Activated naive CD4-positive, alpha-beta T cell treated with anti-CD3 and anti-CD28 coated beads, Interleukin-2, amount 10 ng/mL, durations not matched to agents 7 days and 5 days (primary cell): ENCODE data around the gene GYPC.
"Not testable (repeated sequence)": the region's sequence is repeated elsewhere in the genome, so short reads cannot be mapped to it uniquely, and the experiment has no call there.

Source experiments
- CTCF ChIA-PET: fragments of 350-600 bp; sonication (Branson Sonifier 250); formaldehyde crosslinking; loops from one replicate; lab custom pipeline; 2021; ENCODE audit warnings: antibody characterized with exemption; lab: Charles Lee
- DNase-seq: peaks from one replicate; pipeline ENCODE4 v3.0.0-alpha.2; 2020
- H3K27ac Mint-ChIP-seq: one replicate; pipeline ENCODE4 v1.8.0; 2021; ENCODE audit warnings: mild to moderate bottlenecking, moderate library complexity, mixed read lengths
- H3K27me3 Mint-ChIP-seq: one replicate; pipeline ENCODE4 v1.8.0; 2021; ENCODE audit warnings: mild to moderate bottlenecking, mixed read lengths
- H3K36me3 Mint-ChIP-seq: one replicate; pipeline ENCODE4 v1.8.0; 2021; ENCODE audit warnings: mixed read lengths
- H3K4me1 Mint-ChIP-seq: one replicate; pipeline ENCODE4 v1.8.0; 2021; ENCODE audit warnings: mixed read lengths
- H3K4me3 Mint-ChIP-seq: one replicate; pipeline ENCODE4 v1.8.0; 2021; ENCODE audit warnings: mild to moderate bottlenecking, moderate library complexity, mixed read lengths
- H3K9me3 Mint-ChIP-seq: one replicate; pipeline ENCODE4 v1.8.0; 2021; ENCODE audit warnings: mixed read lengths

GYPC gene, protein sequence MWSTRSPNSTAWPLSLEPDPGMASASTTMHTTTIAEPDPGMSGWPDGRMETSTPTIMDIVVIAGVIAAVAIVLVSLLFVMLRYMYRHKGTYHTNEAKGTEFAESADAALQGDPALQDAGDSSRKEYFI

DNA sequence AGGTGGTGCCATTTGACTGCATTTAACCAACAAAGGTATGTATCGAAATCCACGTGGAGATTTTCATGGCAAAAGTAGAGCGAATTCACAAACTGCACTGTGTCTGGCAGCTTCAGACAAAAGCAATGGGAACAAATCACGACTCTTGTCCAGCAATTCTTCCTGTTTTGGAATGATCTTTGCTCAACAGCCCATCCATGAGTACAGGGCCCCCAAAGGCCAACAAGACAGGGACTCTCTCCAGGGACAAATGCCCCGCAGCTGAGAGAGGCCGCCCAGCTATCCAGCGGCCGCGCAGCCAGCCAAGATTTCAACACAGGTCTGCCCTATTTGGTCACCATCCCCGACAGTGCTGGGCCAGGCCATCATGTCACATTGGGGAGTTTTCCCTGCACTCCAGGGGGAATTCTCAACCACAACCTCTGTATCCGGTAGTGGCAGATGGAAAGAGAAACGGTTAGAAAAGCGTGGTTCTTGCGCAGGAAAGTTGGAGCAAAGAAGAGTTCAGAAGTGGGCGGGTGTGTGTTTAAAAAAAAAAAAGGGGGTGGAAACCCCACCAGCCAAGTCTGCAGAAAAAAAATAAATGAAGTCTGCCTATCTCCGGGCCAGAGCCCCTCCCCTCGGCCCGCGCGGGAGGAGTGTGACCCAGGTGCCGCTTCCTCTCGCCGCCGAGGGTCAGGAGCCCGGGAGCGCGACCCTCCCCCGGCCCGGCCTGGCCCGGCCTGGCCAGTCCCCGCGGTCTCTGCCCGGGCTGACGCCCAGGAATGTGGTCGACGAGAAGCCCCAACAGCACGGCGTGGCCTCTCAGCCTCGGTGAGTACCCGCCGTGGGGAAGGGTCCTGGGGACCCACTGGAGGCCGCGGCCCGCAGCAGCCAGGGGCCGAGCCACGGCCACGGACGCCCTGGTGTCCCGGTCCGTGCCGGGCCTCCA lies at the start of gene GYPC:
GYPC (plus strand) TSS at position 659 of the 931 bp plus-strand sequence; CDS start at position 765, 106 bp downstream.
- Mint-ChIP-seq H3K4me1 (peaks cover 44% of the 10 kb centered on the region), H3K36me3 (peaks cover 35% of the 10 kb centered on the region), H3K9me3 (peaks cover 5% of the 10 kb centered on the region), H3K4me3 (peak within 1 kb of the TSS; percentile 93), H3K27ac (peak within 1 kb of the TSS; percentile 97), H3K27me3 (peaks cover 6% of the 10 kb centered on the region)
- peak; percentile 74 for DNase-seq
- CTCF ChIA-PET, result interaction anchor here (2.1 kb wide), 1 partner anchor 121 kb away, joined by 7 read pairs; no protein-coding TSS in a partner anchor

DNA sequence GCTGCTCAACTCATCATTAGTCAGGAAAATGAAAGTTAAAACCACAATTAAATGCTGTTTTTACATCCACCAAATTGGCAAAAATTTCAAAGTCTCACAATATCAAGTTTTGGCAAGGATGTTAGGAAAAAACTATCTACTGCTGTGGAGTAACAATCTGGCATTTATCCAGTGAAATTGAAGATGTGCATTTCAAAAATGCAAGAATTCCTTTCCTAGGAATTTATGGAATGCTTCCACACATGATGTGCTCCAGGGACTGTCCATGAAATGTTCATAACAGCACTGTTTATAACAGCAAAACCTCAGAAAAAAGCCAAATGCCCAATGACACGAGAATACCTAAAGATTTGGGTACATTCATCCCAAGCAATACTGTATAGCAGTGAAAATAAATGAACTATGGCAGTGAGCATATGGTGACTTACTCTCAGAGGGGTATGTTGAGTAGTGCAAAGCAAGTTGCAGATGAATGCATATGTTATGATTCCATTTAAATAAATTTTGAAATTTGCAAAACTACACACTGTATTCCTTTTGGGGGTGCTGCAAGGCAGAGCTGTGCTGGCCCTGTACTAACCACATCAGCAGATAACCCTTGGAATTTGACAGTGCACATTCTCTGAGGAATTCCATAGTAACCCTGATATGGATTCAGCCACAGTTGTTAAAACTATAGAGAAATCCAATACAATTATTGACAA lies 41.3 kb upstream of the GYPC start:
- no peak for DNase-seq
- CTCF ChIA-PET, result interaction anchor here (0.6 kb wide), 1 partner anchor 45 kb away, joined by 4 read pairs; no protein-coding TSS in a partner anchor

DNA sequence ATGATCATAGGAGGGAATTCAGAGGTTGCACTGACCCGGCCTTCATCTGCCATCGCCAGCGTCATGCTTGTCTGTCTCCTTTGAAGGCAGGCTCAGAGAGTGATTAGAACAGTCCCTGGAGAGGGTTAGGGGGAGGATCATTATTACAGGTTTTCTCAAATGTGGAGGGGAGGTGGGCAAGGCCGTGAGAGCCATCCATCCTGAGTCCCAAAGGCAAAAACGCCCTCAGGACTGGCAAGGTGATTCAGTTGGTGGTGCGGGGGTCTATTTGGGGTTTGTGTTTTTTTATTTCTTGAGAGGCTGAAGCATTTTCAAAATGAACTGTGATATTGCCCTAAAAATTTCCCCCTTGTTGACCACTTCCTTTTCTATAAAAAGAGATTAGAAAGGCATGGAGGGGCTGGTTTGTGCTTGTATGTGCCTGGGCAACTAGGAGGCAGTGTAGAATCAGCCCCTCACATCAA lies 39.3 kb upstream of the GYPC start:
- Mint-ChIP-seq H3K27me3 (peaks cover 2% of the 10 kb centered on the region), H3K4me1 (no peaks in the 10 kb centered on the region), H3K36me3 (no peaks in the 10 kb centered on the region), H3K4me3 (no peak overlapping the region), H3K9me3 (peaks cover 3% of the 10 kb centered on the region), H3K27ac (no peak overlapping the region)
- CTCF ChIA-PET, result interaction anchor here (1.5 kb wide), 1 partner anchor 11 kb away, joined by 5 read pairs; no protein-coding TSS in a partner anchor
- DNase-seq, result no peak

More for the DNA sequence above, 41.3 kb upstream of the GYPC start:
- Mint-ChIP-seq H3K4me3 (no peak overlapping the region), H3K36me3 (no peaks in the 10 kb centered on the region), H3K27ac (no peak overlapping the region), H3K27me3 (no peaks in the 10 kb centered on the region), H3K4me1 (no peaks in the 10 kb centered on the region), H3K9me3 (no peaks in the 10 kb centered on the region)

DNA sequence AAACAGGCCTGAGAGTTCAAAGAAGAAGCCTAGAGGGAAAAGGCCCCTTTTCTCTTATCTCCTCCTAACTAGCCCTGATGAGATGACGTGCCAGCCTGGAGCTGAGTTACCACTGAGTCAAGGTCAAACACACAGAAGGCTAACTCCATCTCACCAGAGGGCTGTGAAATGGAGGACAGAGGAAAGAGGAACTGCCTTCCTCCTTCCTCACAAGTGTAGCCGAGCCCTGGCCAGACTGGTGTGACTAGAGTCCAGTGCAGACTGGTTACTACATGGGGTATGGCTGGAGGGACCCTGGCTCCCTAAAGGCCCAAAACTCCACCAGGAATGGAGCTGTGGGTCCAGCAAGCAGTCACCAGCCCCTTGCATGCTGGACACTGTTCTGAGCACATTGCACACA lies 35.7 kb upstream of the GYPC start:
- Mint-ChIP-seq H3K9me3 (peaks cover 4% of the 10 kb centered on the region), H3K4me3 (no peak overlapping the region), H3K27me3 (peaks cover 3% of the 10 kb centered on the region), H3K27ac (no peak overlapping the region), H3K36me3 (no peaks in the 10 kb centered on the region), H3K4me1 (no peaks in the 10 kb centered on the region)
- CTCF ChIA-PET, result no interaction called here
- DNase-seq, result no peak

DNA sequence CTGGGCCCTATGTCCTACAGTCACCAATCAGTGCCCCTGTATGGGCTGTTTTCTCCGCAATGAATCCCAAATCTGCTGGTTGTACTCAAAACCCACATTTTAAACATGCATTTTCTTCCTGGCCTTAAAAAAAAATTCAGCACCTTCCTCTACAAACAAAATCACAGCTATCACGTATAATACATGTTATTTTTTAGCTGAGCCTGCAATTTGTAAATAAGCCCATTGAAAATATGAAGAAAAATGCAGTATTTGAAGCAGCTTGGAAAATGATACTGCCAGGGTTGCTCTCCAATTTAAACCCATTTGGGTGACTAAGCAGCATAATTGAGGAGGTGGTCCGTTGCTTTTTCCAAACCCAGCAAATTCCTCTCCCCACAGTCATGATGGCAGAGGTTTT lies 33.0 kb upstream of the GYPC start:
- Mint-ChIP-seq H3K36me3 (no peaks in the 10 kb centered on the region), H3K4me1 (no peaks in the 10 kb centered on the region), H3K4me3 (no peak overlapping the region), H3K27ac (no peak overlapping the region), H3K9me3 (peaks cover 4% of the 10 kb centered on the region), H3K27me3 (peaks cover 3% of the 10 kb centered on the region)
- DNase-seq, result no peak
- CTCF ChIA-PET, result no interaction called here

DNA sequence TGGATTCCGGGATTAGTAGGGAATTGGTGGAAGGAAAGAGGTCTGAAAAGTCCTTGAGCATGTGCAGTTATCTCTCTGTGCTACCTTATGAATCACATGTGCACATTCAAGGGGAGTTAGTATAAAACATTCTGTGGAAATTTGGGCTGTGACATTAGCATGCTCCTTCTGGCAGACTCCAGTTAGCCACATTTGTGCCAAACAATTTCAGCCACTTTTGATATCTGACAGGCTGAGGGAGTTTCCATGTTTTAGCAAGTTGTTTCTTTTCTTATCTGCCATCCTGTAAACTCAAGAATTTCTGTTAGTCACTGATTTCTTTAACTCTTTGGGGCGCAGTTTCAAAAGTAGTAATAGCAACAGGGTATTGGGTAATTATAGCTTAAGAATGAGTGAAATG lies 28.3 kb upstream of the GYPC start:
- Mint-ChIP-seq H3K9me3 (no peaks in the 10 kb centered on the region), H3K4me3 (no peak overlapping the region), H3K4me1 (no peaks in the 10 kb centered on the region), H3K36me3 (no peaks in the 10 kb centered on the region), H3K27ac (no peak overlapping the region), H3K27me3 (peaks cover 4% of the 10 kb centered on the region)
- CTCF ChIA-PET, result interaction anchor here (1.1 to 1.3 kb wide), 2 partner anchors 10 kb away, joined by 4 to 5 read pairs; no protein-coding TSS in a partner anchor
- DNase-seq, result no peak

DNA sequence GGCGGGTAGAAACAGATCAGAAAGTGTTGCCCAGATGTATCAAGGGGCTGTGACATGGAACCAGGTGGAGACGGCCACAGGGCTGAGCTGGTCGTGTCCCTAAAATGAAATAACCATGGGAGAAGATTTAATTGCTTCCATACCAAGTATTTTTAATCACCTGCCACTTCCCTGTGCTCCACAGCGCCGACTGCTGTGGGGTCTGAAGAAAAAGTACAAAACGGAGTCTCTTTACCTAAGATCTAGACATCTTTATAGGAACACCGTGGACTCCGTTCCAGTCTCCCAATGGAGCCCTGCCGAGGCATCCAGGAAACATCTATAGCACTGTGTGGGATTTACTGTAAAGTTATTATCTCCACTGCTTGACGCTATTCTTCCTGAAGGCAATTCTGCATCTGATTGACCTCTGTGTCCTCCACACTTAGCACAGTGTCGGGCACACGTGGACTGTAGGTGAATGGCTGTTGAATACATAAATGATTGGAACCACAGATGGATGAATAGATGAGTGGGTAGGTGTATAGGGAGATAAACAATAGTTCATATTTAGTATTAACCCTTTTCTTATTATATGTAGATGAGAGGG lies 21.6 kb upstream of the GYPC start:
- Mint-ChIP-seq H3K27me3 (peaks cover 18% of the 10 kb centered on the region), H3K4me1 (no peaks in the 10 kb centered on the region), H3K4me3 (no peak overlapping the region), H3K27ac (no peak overlapping the region), H3K36me3 (no peaks in the 10 kb centered on the region), H3K9me3 (no peaks in the 10 kb centered on the region)
- CTCF ChIA-PET, result interaction anchor here (1.0 to 3.4 kb wide), 2 partner anchors 106 to 142 kb away, joined by 3 to 17 read pairs; no protein-coding TSS in a partner anchor
- DNase-seq, result peak; percentile 37

DNA sequence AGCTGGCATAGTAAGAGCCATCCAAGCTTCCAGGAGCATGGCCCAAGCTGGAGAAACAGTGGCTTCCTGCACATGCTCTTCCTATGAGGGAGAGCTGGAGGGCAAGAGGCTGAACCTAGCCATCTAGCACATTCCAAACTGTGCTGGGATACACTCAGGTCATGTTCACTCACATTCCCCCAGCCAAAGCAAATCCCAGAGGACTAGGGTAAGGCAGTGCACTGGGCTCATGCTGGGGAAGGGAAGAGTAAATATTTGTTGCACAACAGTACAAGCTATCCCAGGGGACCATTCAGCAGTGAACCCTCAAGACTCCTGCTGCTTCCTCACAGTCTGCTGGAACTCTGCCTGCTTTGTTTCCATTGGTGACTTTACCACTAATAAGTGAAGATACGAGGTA lies 20.7 kb upstream of the GYPC start:
- Mint-ChIP-seq H3K4me3 (no peak overlapping the region), H3K36me3 (no peaks in the 10 kb centered on the region), H3K9me3 (no peaks in the 10 kb centered on the region), H3K4me1 (no peaks in the 10 kb centered on the region), H3K27me3 (peaks cover 20% of the 10 kb centered on the region), H3K27ac (no peak overlapping the region)
- no peak for DNase-seq
- CTCF ChIA-PET, result interaction anchor here (0.7 to 3.4 kb wide), 4 partner anchors 107 to 142 kb away, joined by 3 to 17 read pairs (median 4); no protein-coding TSS in a partner anchor

DNA sequence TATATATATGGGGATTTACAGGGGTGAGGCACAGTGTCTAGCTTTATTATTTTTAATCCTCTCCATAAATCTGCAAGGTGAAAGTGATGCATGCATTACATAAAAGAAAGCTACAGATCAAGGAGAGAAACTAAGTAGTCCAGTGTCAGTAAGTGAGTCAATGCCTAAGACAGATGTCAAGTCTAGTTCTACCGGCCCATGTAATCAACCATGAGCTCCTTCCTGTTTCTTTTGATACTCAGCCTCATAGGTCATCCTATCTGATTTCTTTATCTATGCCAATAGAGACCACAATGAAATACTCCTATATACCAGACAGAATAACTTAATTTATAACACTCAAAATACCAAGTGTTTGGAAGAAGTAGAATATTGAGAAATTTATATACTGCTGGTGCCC lies 20.2 kb upstream of the GYPC start:
- Mint-ChIP-seq H3K9me3 (no peaks in the 10 kb centered on the region), H3K27me3 (peaks cover 22% of the 10 kb centered on the region), H3K4me3 (no peak overlapping the region), H3K27ac (no peak overlapping the region), H3K36me3 (no peaks in the 10 kb centered on the region), H3K4me1 (no peaks in the 10 kb centered on the region)
- CTCF ChIA-PET, result interaction anchor here (0.7 to 3.4 kb wide), 3 partner anchors 108 to 141 kb away, joined by 3 to 17 read pairs (median 4); no protein-coding TSS in a partner anchor
- no peak for DNase-seq

DNA sequence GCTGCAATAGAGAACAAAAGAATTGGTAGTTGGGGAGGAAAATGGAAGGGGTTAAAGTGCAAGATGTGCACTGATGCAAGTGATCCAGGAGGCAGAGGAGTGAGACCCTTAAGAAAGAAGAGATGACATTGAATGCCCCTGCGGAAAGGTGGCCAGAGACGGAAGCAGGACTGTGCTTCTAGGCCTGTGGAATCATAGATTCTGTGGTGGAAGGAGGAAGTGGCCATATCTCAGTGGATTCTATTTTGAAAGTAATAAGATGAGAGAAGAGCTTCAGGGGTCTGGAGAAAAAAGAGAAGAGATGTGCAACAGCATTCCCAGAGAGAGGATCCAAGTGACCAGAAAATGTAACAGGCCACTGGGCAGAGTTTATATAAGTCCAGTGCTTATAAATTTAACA lies 18.6 kb upstream of the GYPC start:
- Mint-ChIP-seq H3K36me3 (no peaks in the 10 kb centered on the region), H3K27me3 (peaks cover 17% of the 10 kb centered on the region), H3K4me3 (no peak overlapping the region), H3K9me3 (no peaks in the 10 kb centered on the region), H3K27ac (no peak overlapping the region), H3K4me1 (no peaks in the 10 kb centered on the region)
- DNase-seq, result no peak
- CTCF ChIA-PET, result interaction anchor here (1.5 kb wide), 1 partner anchor 10 kb away, joined by 4 read pairs; no protein-coding TSS in a partner anchor

DNA sequence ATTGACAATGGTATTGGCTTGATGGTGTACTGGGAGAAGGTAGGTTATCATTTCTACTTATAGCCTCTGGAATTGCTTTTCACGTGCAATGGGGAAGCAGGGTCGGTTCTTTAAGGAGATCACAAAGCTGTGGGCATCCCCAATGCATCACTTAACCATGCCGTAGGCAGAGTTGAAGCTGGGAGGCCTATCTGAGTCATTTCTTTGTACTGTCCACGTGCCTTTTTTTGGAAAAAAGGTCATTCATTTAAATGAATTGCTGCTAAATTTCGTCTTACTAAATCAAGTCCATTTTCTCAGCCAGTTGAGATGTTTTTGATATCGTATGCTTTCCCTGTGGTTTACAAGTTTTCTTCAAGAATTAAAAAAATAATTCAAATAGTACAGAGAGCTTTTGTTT lies 17.2 kb upstream of the GYPC start:
- Mint-ChIP-seq H3K4me1 (no peaks in the 10 kb centered on the region), H3K9me3 (no peaks in the 10 kb centered on the region), H3K27me3 (peaks cover 24% of the 10 kb centered on the region), H3K4me3 (no peak overlapping the region), H3K27ac (no peak overlapping the region), H3K36me3 (no peaks in the 10 kb centered on the region)
- CTCF ChIA-PET, result no interaction called here
- DNase-seq, result no peak

DNA sequence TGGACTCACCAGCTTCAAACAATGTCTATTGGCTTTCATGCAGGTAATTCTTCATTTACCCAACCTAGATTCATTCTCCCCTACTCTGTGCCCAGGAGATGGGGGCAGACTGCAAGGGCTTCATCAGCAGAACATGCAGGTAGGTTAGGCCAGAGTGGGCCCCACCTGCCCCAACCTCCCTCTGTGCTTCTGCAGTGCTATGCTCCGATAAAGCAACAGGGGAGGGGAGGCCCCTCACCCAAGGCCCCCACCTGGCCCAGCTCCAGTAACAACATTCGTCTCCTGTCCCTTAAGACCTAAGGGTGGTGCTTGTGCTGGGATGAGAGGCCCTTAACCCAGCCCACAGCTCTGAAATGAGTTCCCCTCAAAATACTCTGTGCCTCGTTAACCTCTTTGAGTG lies 16.7 kb upstream of the GYPC start:
- H3K27me3 Mint-ChIP-seq, result peaks cover 26% of the 10 kb centered on the region
- H3K27ac Mint-ChIP-seq, result no peak overlapping the region
- no peaks in the 10 kb centered on the region for H3K36me3 Mint-ChIP-seq
- no peaks in the 10 kb centered on the region for H3K9me3 Mint-ChIP-seq
- CTCF ChIA-PET, result no interaction called here
- no peak overlapping the region for H3K4me3 Mint-ChIP-seq
- DNase-seq, result no peak
- H3K4me1 Mint-ChIP-seq, result no peaks in the 10 kb centered on the region

DNA sequence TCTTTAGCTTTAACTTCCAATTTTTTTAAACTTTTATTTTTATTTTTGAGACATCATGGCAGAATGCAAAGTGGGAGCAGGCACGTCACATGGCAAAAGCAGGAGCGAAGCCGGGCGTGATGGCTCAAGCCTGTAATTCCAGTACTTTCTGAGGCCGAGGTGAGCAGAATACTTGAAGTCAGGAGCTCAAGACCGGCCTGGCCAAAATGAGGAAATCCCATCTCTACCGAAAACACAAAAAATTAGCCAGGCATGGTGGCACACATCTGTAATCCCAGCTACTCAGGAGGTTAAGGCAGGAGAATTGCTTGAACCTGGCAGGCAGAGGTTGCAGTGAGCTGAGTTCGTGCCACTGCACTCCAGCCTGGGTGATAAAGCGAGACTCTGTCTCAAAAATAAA lies 14.7 kb upstream of the GYPC start:
- not testable (repeated sequence) for H3K4me3 Mint-ChIP-seq, H3K9me3 Mint-ChIP-seq, H3K36me3 Mint-ChIP-seq, H3K4me1 Mint-ChIP-seq, DNase-seq, H3K27ac Mint-ChIP-seq
- CTCF ChIA-PET, result interaction anchor here (0.7 to 1.4 kb wide), 2 partner anchors 9 to 12 kb away, joined by 3 to 5 read pairs; no protein-coding TSS in a partner anchor
- peaks cover 31% of the 10 kb centered on the region for H3K27me3 Mint-ChIP-seq
